HepG2 (cell line): Measurements from ENCODE around the gene COX4I2. TPM values are rescaled to one million over a fixed set of nuclear protein-coding genes. Genes with fewer than 3 reads are reported as not detected.

Source experiments
- CEBPG ChIP-seq: IDR thresholded peaks from 2 replicates; pipeline ENCODE4 v1.6.1; 2016
- GPN1 ChIP-seq: sonication (generic); formaldehyde crosslinking; IDR thresholded peaks from 2 replicates; pipeline ENCODE4 v1.5.1; 2020; ENCODE audit warnings: missing genetic modification reagents, borderline replicate concordance
- RARA ChIP-seq: IDR thresholded peaks from 2 replicates; pipeline ENCODE4 v1.6.1; 2016; ENCODE audit warnings: missing genetic modification reagents, missing compliant biosample characterization
- SALL1 ChIP-seq: sonication (generic); formaldehyde crosslinking; IDR thresholded peaks from 2 replicates; pipeline ENCODE4 v1.8.0; 2022; ENCODE audit warnings: mild to moderate bottlenecking, missing genetic modification reagents
- STAT5B ChIP-seq: sonication (generic); formaldehyde crosslinking; IDR thresholded peaks from 2 replicates; pipeline ENCODE4 v1.4.0; 2020; ENCODE audit warnings: missing genetic modification reagents
- ZNF547 ChIP-seq: sonication (generic); formaldehyde crosslinking; IDR thresholded peaks from 2 replicates; pipeline ENCODE4 v1.5.1; 2020; ENCODE audit warnings: mild to moderate bottlenecking, missing genetic modification reagents
- ZNF563 ChIP-seq: sonication (generic); formaldehyde crosslinking; IDR thresholded peaks from 2 replicates; pipeline ENCODE4 v1.8.0; 2022; ENCODE audit warnings: mild to moderate bottlenecking, moderate library complexity, missing genetic modification reagents
- ZNF775 ChIP-seq: sonication (generic); formaldehyde crosslinking; IDR thresholded peaks from 2 replicates; pipeline ENCODE4 v1.4.0; 2020; ENCODE audit warnings: missing genetic modification reagents, mild to moderate bottlenecking, moderate library complexity, borderline replicate concordance
- polyA plus RNA-seq, 8 experiments: library from polyadenylated mRNA; depleted of rRNA in 3 of 8; stranded (reverse) in 7 of 8; unstranded in 1 of 8; fragments of >200 nt; fragmentation: Illumina TruSeq in 4 of 8; extraction: Trizol in 4 of 8; gene quantifications; 2 replicates each; pipeline versions ENCODE4 v1.2.1 to v1.2.3, GENCODE V29; 2011 to 2016; ENCODE audit warnings: low read depth in 4 of 8, missing spikeins in 1 of 8, mixed read lengths in 1 of 8; ENCODE audit not compliant: insufficient read depth in 1 of 8
- total RNA-seq, 5 experiments: library from RNA; depleted of rRNA; stranded (reverse); fragments of >200 nt; fragmentation: Illumina TruSeq; extraction: Trizol; gene quantifications; 2 replicates each; pipeline ENCODE4 v1.2.3, GENCODE V29; 2016; ENCODE audit warnings: low read depth in 1 of 5
- TF ChIP-seq, protein P1 (sequence below): sonication (generic); formaldehyde crosslinking; IDR thresholded peaks from 2 replicates; pipeline ENCODE4 v1.4.0; 2020; ENCODE audit warnings: missing genetic modification reagents
- TF ChIP-seq, protein P2 (sequence below): sonication (generic); formaldehyde crosslinking; IDR thresholded peaks from 2 replicates; pipeline ENCODE4 v1.5.0; 2020; ENCODE audit warnings: mild to moderate bottlenecking, missing genetic modification reagents, moderate library complexity
- TF ChIP-seq, protein P3 (sequence below): sonication (generic); formaldehyde crosslinking; IDR thresholded peaks from 2 replicates; pipeline ENCODE4 v1.5.0; 2020; ENCODE audit warnings: mild to moderate bottlenecking, missing genetic modification reagents
- TF ChIP-seq, protein P4 (sequence below): sonication (generic); formaldehyde crosslinking; IDR thresholded peaks from 2 replicates; pipeline ENCODE4 v1.9.0; 2021; ENCODE audit warnings: missing genetic modification reagents, borderline replicate concordance
- TF ChIP-seq, protein P5 (sequence below): IDR thresholded peaks from 2 replicates; pipeline ENCODE4 v1.6.1; 2016; ENCODE audit warnings: missing compliant biosample characterization, missing genetic modification reagents, borderline replicate concordance

The COX4I2 gene
- total and polyA plus RNA-seq, 2 of the 13 experiments (the other 11 are each of a cell fraction or from before 2014, with no cell fraction given), result 1.1 TPM; not detected in 1

DNA sequence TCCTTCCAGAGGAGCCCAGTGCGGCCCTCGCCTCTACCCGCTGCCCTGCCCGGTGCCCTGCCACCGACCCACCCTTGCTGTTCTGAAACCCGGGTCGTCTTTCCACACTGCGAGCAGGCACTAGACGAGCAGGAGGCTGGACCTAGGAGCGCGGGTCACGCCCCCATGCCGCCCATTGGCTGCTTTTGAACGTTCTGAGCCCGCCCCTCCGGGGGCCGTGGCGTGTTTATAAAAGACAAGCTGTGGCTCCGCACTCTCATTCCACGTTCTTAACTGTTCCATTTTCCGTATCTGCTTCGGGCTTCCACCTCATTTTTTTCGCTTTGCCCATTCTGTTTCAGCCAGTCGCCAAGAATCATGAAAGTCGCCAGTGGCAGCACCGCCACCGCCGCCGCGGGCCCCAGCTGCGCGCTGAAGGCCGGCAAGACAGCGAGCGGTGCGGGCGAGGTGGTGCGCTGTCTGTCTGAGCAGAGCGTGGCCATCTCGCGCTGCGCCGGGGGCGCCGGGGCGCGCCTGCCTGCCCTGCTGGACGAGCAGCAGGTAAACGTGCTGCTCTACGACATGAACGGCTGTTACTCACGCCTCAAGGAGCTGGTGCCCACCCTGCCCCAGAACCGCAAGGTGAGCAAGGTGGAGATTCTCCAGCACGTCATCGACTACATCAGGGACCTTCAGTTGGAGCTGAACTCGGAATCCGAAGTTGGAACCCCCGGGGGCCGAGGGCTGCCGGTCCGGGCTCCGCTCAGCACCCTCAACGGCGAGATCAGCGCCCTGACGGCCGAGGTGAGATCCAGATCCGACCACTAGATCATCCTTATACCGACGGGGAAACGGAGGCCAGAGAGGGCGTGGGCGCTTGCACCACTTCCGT is 32.4 kb upstream of the COX4I2 start, which contains the start of gene ID1 (continued):
- TF ChIP-seq, protein P1, sequence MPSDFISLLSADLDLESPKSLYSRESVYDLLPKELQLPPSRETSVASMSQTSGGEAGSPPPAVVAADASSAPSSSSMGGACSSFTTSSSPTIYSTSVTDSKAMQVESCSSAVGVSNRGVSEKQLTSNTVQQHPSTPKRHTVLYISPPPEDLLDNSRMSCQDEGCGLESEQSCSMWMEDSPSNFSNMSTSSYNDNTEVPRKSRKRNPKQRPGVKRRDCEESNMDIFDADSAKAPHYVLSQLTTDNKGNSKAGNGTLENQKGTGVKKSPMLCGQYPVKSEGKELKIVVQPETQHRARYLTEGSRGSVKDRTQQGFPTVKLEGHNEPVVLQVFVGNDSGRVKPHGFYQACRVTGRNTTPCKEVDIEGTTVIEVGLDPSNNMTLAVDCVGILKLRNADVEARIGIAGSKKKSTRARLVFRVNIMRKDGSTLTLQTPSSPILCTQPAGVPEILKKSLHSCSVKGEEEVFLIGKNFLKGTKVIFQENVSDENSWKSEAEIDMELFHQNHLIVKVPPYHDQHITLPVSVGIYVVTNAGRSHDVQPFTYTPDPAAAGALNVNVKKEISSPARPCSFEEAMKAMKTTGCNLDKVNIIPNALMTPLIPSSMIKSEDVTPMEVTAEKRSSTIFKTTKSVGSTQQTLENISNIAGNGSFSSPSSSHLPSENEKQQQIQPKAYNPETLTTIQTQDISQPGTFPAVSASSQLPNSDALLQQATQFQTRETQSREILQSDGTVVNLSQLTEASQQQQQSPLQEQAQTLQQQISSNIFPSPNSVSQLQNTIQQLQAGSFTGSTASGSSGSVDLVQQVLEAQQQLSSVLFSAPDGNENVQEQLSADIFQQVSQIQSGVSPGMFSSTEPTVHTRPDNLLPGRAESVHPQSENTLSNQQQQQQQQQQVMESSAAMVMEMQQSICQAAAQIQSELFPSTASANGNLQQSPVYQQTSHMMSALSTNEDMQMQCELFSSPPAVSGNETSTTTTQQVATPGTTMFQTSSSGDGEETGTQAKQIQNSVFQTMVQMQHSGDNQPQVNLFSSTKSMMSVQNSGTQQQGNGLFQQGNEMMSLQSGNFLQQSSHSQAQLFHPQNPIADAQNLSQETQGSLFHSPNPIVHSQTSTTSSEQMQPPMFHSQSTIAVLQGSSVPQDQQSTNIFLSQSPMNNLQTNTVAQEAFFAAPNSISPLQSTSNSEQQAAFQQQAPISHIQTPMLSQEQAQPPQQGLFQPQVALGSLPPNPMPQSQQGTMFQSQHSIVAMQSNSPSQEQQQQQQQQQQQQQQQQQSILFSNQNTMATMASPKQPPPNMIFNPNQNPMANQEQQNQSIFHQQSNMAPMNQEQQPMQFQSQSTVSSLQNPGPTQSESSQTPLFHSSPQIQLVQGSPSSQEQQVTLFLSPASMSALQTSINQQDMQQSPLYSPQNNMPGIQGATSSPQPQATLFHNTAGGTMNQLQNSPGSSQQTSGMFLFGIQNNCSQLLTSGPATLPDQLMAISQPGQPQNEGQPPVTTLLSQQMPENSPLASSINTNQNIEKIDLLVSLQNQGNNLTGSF (CRISPR knock-in tag), result peak; percentile 20
- peak; percentile 91; the same call in 1 of the 2 replicates for TF ChIP-seq ZNF775
- TF ChIP-seq, protein P2, sequence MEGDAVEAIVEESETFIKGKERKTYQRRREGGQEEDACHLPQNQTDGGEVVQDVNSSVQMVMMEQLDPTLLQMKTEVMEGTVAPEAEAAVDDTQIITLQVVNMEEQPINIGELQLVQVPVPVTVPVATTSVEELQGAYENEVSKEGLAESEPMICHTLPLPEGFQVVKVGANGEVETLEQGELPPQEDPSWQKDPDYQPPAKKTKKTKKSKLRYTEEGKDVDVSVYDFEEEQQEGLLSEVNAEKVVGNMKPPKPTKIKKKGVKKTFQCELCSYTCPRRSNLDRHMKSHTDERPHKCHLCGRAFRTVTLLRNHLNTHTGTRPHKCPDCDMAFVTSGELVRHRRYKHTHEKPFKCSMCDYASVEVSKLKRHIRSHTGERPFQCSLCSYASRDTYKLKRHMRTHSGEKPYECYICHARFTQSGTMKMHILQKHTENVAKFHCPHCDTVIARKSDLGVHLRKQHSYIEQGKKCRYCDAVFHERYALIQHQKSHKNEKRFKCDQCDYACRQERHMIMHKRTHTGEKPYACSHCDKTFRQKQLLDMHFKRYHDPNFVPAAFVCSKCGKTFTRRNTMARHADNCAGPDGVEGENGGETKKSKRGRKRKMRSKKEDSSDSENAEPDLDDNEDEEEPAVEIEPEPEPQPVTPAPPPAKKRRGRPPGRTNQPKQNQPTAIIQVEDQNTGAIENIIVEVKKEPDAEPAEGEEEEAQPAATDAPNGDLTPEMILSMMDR, result peak; percentile 8; the same call in 1 of the 2 replicates
- peak; percentile 14; the same call in 1 of the 2 replicates for TF ChIP-seq GPN1 (CRISPR knock-in tag)
- peak; percentile 82 for TF ChIP-seq ZNF547 (CRISPR knock-in tag)
- TF ChIP-seq CEBPG (CRISPR knock-in tag), result peak; percentile 65
- TF ChIP-seq, protein P3, sequence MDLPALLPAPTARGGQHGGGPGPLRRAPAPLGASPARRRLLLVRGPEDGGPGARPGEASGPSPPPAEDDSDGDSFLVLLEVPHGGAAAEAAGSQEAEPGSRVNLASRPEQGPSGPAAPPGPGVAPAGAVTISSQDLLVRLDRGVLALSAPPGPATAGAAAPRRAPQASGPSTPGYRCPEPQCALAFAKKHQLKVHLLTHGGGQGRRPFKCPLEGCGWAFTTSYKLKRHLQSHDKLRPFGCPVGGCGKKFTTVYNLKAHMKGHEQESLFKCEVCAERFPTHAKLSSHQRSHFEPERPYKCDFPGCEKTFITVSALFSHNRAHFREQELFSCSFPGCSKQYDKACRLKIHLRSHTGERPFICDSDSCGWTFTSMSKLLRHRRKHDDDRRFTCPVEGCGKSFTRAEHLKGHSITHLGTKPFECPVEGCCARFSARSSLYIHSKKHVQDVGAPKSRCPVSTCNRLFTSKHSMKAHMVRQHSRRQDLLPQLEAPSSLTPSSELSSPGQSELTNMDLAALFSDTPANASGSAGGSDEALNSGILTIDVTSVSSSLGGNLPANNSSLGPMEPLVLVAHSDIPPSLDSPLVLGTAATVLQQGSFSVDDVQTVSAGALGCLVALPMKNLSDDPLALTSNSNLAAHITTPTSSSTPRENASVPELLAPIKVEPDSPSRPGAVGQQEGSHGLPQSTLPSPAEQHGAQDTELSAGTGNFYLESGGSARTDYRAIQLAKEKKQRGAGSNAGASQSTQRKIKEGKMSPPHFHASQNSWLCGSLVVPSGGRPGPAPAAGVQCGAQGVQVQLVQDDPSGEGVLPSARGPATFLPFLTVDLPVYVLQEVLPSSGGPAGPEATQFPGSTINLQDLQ, result peak; percentile 95
- TF ChIP-seq STAT5B (CRISPR knock-in tag), result 0 out of 2 replicates have a peak, but pooled peaks have one; percentile 67
- TF ChIP-seq, protein P4, sequence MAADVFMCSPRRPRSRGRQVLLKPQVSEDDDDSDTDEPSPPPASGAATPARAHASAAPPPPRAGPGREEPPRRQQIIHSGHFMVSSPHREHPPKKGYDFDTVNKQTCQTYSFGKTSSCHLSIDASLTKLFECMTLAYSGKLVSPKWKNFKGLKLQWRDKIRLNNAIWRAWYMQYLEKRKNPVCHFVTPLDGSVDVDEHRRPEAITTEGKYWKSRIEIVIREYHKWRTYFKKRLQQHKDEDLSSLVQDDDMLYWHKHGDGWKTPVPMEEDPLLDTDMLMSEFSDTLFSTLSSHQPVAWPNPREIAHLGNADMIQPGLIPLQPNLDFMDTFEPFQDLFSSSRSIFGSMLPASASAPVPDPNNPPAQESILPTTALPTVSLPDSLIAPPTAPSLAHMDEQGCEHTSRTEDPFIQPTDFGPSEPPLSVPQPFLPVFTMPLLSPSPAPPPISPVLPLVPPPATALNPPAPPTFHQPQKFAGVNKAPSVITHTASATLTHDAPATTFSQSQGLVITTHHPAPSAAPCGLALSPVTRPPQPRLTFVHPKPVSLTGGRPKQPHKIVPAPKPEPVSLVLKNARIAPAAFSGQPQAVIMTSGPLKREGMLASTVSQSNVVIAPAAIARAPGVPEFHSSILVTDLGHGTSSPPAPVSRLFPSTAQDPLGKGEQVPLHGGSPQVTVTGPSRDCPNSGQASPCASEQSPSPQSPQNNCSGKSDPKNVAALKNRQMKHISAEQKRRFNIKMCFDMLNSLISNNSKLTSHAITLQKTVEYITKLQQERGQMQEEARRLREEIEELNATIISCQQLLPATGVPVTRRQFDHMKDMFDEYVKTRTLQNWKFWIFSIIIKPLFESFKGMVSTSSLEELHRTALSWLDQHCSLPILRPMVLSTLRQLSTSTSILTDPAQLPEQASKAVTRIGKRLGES (CRISPR knock-in tag), result 0 out of 2 replicates have a peak, but pooled peaks have one; percentile 86
- TF ChIP-seq, protein P5, sequence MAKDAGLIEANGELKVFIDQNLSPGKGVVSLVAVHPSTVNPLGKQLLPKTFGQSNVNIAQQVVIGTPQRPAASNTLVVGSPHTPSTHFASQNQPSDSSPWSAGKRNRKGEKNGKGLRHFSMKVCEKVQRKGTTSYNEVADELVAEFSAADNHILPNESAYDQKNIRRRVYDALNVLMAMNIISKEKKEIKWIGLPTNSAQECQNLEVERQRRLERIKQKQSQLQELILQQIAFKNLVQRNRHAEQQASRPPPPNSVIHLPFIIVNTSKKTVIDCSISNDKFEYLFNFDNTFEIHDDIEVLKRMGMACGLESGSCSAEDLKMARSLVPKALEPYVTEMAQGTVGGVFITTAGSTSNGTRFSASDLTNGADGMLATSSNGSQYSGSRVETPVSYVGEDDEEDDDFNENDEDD (CRISPR knock-in tag), result peak; percentile 67
- peak; percentile 56; the same call in 1 of the 2 replicates for TF ChIP-seq ZNF563 (CRISPR knock-in tag)
- peak; percentile 74 for TF ChIP-seq RARA (CRISPR knock-in tag)
- TF ChIP-seq SALL1 (CRISPR knock-in tag), result peak; percentile 96
